Measurements from ENCODE around the gene CCDC124. TPM values are rescaled to one million over a fixed set of nuclear protein-coding genes. Genes with fewer than 3 reads are reported as not detected.

Gene CCDC124
- total RNA-seq, 1 donor from 2014 or later = 97.3 TPM

DNA sequence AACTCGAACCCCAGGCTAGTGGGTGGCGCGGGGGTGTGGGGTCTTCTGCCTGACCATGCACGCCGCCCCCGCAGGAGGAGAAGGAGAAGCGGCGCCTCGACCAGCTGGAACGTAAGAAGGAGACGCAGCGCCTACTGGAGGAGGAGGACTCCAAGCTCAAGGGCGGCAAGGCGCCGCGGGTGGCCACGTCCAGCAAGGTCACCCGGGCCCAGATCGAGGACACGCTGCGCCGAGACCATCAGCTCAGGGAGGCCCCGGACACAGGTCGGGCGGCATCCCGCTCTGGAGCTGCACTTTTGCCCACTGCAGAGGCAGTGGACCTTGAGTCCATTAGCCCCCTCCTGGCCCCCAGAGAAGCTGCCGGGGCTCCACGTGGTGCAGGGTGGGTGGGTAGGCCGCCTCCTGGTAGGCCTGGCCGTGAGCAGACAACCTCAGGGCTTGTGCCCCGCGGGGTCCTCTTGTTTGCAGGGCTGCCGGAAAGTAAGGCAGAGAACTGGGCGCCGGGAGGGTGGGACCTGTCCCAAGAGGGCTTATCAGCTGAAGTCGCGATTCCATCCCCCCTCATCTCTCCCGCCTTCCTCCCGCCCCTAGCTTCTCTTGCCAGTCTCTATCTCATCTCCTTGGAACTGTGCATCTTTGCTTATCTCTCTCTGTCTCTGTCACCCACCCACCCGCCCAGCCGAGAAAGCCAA lies 9.9 kb downstream of the CCDC124 start:
- Histone ChIP-seq H3K36me3 (ENCODE audit: insufficient read depth, low read length) (no peaks in the 10 kb centered on the region), H3K9me3 (ENCODE audit: insufficient read depth, low read depth, low read length) (no peaks in the 10 kb centered on the region), H3K27ac (ENCODE audit: low read depth, low read length) (no peak overlapping the region), H3K4me1 (ENCODE audit: insufficient read depth, low read length) (peaks cover 9% of the 10 kb centered on the region), H3K4me2 (ENCODE audit: low read length) (no peak overlapping the region), H3K79me2 (ENCODE audit: insufficient read depth, low read length) (no peaks in the 10 kb centered on the region), H3K27me3 (ENCODE audit: insufficient read depth, low read length) (no peaks in the 10 kb centered on the region), H2AFZ (ENCODE audit: low read depth, low read length) (no peak overlapping the region), H4K20me1 (ENCODE audit: insufficient read depth, low read length) (peaks cover 29% of the 10 kb centered on the region), H3K9ac (ENCODE audit: low read length) (no peak overlapping the region), H3K4me3 (ENCODE audit: insufficient read depth, low read depth, low read length) (no peak overlapping the region)
- Mint-ChIP-seq H3K27me3 (ENCODE audit: low read depth, unreplicated experiment) (no peaks in the 10 kb centered on the region), H3K36me3 (ENCODE audit: low read depth, unreplicated experiment) (peaks cover 4% of the 10 kb centered on the region), H3K4me3 (ENCODE audit: unreplicated experiment) (no peak overlapping the region), H3K9me3 (ENCODE audit: unreplicated experiment) (no peaks in the 10 kb centered on the region), H3K4me1 (ENCODE audit: low read depth, unreplicated experiment) (peaks cover 4% of the 10 kb centered on the region), H3K27ac (ENCODE audit: unreplicated experiment) (no peak overlapping the region)
- DNase-seq (ENCODE audit: low read depth) (no peak), FAIRE-seq (no peak)
- TF ChIP-seq, protein P1, sequence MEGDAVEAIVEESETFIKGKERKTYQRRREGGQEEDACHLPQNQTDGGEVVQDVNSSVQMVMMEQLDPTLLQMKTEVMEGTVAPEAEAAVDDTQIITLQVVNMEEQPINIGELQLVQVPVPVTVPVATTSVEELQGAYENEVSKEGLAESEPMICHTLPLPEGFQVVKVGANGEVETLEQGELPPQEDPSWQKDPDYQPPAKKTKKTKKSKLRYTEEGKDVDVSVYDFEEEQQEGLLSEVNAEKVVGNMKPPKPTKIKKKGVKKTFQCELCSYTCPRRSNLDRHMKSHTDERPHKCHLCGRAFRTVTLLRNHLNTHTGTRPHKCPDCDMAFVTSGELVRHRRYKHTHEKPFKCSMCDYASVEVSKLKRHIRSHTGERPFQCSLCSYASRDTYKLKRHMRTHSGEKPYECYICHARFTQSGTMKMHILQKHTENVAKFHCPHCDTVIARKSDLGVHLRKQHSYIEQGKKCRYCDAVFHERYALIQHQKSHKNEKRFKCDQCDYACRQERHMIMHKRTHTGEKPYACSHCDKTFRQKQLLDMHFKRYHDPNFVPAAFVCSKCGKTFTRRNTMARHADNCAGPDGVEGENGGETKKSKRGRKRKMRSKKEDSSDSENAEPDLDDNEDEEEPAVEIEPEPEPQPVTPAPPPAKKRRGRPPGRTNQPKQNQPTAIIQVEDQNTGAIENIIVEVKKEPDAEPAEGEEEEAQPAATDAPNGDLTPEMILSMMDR (IDR thresholded peaks at IDR 0.05; ENCODE audit: insufficient read depth, low read depth, low read length) = no peak
- no peak for TF ChIP-seq EZH2 (IDR thresholded peaks at IDR 0.05; ENCODE audit: insufficient read depth, low read length)

DNA sequence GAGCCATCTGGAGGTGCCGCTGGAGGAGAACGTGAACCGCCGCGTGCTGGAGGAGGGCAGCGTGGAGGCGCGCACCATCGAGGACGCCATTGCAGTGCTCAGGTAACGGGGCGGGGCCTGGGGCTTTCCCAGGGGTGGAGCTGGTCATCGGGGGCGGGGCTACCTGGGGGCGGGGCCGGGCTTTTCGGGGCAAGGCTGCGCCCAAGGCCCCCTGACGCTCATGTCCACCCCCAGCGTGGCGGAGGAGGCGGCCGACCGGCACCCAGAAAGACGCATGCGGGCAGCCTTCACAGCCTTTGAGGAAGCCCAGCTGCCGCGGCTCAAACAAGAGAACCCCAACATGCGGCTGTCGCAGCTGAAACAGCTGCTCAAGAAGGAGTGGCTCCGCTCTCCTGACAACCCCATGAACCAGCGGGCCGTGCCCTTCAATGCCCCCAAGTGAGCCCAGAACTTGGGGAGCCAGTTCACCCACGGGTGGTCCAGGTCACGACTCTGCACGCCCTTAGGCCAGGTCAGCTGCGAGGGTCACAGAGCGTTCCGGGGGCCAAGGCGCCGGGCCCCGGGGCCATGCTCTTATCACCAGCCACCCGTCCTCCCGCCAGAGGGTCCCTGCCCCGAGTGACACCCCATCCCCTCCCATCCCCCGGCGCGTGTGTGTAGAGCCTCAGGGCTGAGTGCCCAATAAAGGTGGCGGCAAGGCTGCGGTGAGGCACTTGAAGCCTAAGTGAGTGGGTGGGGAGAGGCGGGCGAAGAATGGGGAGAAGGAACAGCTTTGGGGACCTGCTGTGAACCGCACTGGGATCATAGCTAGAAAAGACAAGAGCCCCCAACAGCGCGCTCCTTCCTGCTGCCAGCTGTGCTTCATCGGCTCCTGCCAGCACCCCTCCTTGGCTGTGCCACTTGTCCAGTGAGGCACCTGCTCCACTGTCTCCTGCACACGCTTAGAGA lies 10.7 kb downstream of the CCDC124 start:
- FAIRE-seq = no peak

More for the DNA sequence above, 10.7 kb downstream of the CCDC124 start:
- TF ChIP-seq EZH2 (IDR thresholded peaks at IDR 0.05; ENCODE audit: insufficient read depth, low read length) = no peak
- TF ChIP-seq, protein P1 (IDR thresholded peaks at IDR 0.05; ENCODE audit: insufficient read depth, low read depth, low read length) = no peak
- Histone ChIP-seq H3K27ac (ENCODE audit: low read depth, low read length) (no peak overlapping the region), H3K4me2 (ENCODE audit: low read length) (no peak overlapping the region), H3K9ac (ENCODE audit: low read length) (no peak overlapping the region), H3K79me2 (ENCODE audit: insufficient read depth, low read length) (no peaks in the 10 kb centered on the region), H3K36me3 (ENCODE audit: insufficient read depth, low read length) (no peaks in the 10 kb centered on the region), H3K4me1 (ENCODE audit: insufficient read depth, low read length) (peaks cover 9% of the 10 kb centered on the region), H3K4me3 (ENCODE audit: insufficient read depth, low read depth, low read length) (no peak overlapping the region), H2AFZ (ENCODE audit: low read depth, low read length) (no peak overlapping the region), H4K20me1 (ENCODE audit: insufficient read depth, low read length) (peaks cover 22% of the 10 kb centered on the region), H3K9me3 (ENCODE audit: insufficient read depth, low read depth, low read length) (no peaks in the 10 kb centered on the region), H3K27me3 (ENCODE audit: insufficient read depth, low read length) (peaks cover under 1% of the 10 kb centered on the region)
- H3K36me3 Mint-ChIP-seq (ENCODE audit: low read depth, unreplicated experiment) = peaks cover 4% of the 10 kb centered on the region
- no peak overlapping the region for H3K27ac Mint-ChIP-seq (ENCODE audit: unreplicated experiment)
- no peaks in the 10 kb centered on the region for H3K27me3 Mint-ChIP-seq (ENCODE audit: low read depth, unreplicated experiment)
- no peak overlapping the region for H3K4me3 Mint-ChIP-seq (ENCODE audit: unreplicated experiment)
- H3K4me1 Mint-ChIP-seq (ENCODE audit: low read depth, unreplicated experiment) = peaks cover 4% of the 10 kb centered on the region
- H3K9me3 Mint-ChIP-seq (ENCODE audit: unreplicated experiment) = no peaks in the 10 kb centered on the region
- no peak for DNase-seq (ENCODE audit: low read depth)
